CD4-positive, alpha-beta T cell treated with Interleukin-6 at 100 ng/mL for 8 hours (primary cell): ENCODE data around the gene CSNK2B.

ENCODE experiments used
- DNase-seq: peaks from one replicate; pipeline ENCODE4 v3.0.0-alpha.2; 2020; ENCODE audit warnings: mixed read lengths, low spot score

Gene CSNK2B

GRCh38 chr6:31711233-31711632, 45.4 kb downstream of the CSNK2B start:
- DNase-seq: no peak

DNA sequence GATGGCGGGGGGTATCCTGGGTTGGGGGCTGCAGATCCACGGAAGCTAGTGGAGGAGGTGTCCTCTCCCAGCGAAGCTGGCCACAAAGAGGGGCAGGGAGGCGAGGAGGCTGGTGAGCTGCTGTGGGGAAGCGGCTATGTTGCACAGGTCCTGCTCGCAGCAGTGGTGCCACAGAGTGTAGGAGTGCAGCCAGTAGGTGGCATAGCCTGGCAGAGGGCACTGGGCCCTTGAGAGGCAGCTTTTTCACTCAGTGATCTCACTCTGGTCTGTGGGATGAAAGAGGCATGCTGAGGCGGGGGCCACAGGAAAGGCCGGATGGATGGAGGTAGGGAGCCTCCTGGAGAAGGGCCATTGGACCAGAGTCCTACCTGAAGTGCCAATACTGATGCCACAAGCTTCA, 46.4 kb downstream of the CSNK2B start:
- DNase-seq: no peak

- no peak for DNase-seq
Observed at GRCh38 chr6:31713465-31713864, 47.6 kb downstream of the CSNK2B start.

GRCh38 chr6:31713991-31714684, 48.3 kb downstream of the CSNK2B start:
- no peak for DNase-seq

GRCh38 chr6:31715022-31715958, 49.4 kb downstream of the CSNK2B start, which contains the start of gene LY6G6D:
Gene LY6G6D, plus strand, starts transcription at chr6:31715348. Its CDS starts 8 bp downstream, at chr6:31715356.
- DNase-seq: no peak

DNA sequence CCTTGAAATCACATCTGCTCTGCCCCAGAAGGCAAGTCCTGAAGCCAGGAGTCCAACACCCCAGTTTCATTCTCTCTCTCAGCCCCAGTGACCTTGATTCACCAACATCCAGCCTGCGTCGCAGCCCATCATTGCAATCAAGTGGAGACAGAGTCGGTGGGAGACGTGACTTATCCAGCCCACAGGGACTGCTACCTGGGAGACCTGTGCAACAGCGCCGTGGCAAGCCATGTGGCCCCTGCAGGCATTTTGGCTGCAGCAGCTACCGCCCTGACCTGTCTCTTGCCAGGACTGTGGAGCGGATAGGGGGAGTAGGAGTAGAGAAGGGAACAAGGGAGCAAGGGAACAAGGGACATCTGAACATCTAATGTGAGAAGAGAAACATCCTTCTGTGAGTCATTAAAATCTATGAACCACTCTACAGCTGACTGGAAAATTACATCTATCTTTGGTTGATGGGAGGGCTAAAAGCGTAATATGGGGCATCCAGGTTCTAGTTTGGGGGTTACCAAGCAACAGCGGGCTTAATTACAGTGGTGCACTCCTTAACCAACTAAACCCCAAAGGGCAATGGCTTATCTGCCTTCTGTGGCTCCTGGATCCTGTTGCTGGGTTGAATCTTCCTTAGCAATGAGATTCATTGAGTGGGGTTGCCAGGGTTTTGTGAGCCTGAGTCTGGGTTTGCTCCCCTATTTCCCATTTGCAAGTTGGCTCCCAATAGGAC, 51.8 kb downstream of the CSNK2B start:
- no peak for DNase-seq

GRCh38 chr6:31718265-31718664, 52.4 kb downstream of the CSNK2B start:
- DNase-seq: no peak

DNA sequence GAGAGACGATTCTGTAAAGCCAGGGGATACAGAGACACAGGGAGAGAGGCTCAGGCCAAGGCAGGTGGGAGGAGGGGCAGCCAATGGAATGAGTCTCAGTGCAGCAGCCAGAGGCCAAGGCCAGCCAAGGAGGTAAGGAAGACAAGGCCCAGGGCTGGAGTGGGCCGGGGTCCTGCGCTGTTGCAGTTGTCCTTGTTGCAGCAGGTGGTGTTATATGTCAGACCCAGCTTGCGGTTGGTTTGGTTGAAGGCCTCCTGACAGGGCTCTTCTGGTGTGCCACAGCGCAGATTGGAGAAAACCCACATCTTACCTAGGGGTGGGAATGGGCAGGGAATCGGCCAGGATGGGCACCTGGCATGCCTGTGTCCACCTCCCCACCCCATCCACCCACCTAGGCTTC, 53.1 kb downstream of the CSNK2B start:
- DNase-seq: no peak
